Head of caudate nucleus (tissue), 42 donors: ENCODE measurements around the gene ACTG1.
A peak's percentile ranks its signal among the peaks of the same experiment; 100 is the strongest.

Source experiments
- DNase-seq, 42 donors: peaks; one replicate each; pipeline versions ENCODE4 v3.0.0 to v3.0.0-alpha.2; 2020 to 2021; ENCODE audit warnings: mixed read lengths in 7 of 42
- intact Hi-C: fragments of 100-400 bp; cut with DNase I; formaldehyde crosslinking; loops from one replicate; pipeline ENCODE4 v1.15.0; 2022

ACTG1 gene

DNA sequence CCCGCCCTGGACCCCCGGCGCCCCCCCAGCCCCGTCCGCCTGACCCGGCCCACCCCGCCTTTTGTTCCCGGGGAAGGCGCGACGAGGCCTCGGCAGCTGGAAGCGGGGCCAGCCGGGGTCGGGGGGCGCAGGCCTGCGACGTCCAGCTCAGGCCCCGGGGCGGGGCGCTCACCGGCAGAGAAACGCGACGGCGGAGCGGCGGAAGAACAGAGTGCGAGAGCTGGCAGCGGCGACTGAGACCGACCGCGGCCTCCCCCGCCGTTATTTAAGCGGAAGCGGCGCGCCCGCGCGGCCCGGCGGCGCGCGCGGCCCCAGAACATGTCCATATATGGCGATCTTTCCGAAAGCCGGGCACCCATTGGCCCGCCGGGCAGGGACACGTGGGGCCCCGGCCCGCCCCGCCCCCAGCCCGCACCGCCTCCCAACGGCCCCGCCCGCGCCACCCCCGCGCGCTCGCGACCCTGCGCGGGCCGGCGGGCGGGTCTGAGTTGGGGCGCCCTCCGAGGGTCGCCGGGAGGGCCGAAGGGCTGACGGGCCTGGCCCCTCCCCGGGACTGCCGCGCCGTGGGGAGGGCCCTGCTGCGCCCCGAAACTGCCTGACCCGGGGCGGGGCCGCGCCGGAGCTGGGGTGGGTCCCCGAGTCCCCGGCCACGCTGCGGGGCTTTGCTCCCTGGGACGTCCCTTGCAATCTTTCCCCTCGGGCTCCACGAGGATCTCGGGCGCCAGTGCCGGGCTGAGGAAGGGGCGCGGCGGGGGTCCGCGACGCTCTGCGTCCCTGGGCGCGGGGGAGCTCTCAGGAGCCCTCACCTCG is at the start of gene ACTG1:
Gene ACTG1 (minus strand): TSS at position 238 of the 810 bp plus-strand sequence. CDS start 445 bp downstream, outside the sequence.
- intact Hi-C loops: loop anchor here (5.0 kb wide), 2 partner anchors 40 to 115 kb away; partner anchors contain the start of genes BAHCC1 and FAAP100
- DNase-seq: peak; percentile 83 to 97 (median 93)

DNA sequence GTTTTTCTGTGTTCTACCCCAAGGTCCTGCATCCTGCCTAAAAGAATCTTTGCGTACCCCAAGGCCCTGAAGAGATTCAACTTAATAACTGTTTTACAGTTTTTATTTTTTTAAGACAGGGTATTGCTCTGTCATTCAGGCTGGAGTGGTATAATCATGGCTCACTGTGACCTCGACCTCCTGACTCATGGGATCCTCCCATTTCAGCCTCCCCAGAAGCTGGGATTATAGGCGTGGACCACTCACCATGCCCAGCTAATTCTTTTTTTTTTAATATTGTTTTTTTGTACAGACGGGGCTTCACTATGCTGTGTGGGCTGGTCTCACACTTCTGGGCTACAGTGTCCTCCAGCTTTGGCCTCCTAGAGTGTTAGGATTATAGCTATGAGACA is 48.9 kb upstream of the ACTG1 start:
- DNase-seq: no peak
- intact Hi-C loops: no loop called here

GRCh38 chr17:81558941-81559806 is 46.6 kb upstream of the ACTG1 start:
- no peak for DNase-seq
- intact Hi-C loops: no loop called here

GRCh38 chr17:81558115-81558468 is 45.5 kb upstream of the ACTG1 start:
- intact Hi-C loops: no loop called here
- no peak for DNase-seq

DNA sequence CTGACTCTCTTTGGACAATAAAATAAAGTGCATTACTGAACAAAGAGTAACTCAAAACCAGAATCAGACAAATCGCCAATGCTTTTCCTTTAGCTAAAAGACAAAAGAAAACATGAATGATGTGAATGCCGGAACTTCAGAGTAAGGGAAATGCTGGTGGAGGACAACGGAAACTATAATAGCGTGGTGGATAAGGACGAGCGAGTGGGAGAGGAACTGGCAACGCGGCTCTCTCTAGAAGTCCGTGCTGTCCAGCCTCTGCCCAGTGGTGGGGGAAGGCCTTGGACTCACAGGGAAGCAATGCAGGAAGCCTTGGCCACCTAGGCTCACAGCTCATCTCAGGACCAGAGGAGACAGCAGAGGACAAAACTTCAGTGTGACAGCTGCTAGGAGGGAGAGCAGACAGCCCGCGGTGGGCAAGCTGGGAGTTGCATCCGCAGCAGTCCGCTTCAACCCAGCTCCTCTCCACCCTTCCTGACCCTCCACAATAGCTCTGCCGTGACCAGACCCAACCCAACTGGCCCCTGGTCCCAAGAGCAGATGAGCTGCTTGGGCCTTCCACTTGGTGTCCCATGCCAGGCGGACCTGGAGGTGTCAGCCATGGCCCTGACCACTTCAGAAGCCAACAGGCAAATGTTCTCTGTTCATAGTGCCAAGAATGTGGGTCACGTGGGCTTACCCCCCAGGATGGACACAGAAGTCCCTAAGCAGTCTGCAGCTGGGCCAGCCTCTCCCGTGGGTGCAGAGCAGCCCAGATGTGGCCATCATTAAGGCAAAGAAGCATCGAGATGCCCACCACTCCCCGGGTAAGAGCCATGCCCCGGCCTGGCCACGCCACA is 44.9 kb upstream of the ACTG1 start:
- no peak for DNase-seq
- intact Hi-C loops: no loop called here

- DNase-seq: no peak
- intact Hi-C loops: no loop called here
Measured at GRCh38 chr17:81556863-81557262, 44.3 kb upstream of the ACTG1 start.

DNA sequence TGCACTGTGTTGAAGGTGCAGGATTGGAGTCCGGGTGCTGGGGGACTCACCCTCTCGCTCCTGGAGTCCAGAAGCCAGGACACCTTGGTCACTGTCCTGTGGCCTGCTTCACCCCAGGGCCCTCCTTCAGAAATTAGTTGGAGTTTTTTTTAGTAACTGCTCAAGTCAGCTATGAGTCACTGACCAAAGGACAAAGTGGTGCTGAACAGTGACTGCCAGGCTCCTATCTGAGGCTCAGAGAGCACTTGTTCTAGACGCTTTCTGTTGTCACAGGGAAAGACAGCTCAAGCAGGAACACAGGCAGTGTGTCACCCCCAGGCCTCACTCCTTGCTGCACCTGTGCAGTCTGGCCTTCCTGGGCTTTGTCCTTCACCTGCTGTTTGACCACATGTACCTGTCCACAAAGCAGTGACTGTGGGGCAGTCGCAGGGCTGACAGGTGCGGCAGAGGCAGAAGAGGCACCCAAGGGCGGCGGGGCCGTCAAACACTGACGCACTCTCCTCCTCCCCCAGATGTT is 43.6 kb upstream of the ACTG1 start:
- DNase-seq: no peak
- intact Hi-C loops: no loop called here

- DNase-seq: no peak
- intact Hi-C loops: loop anchor here (5.0 kb wide), 1 partner anchor 41 kb away; the partner anchor contains the start of gene ACTG1
Measured at GRCh38 chr17:81553616-81554181, 41.1 kb upstream of the ACTG1 start.

- DNase-seq: peak in 37 of 42 donors; percentile 14 to 64 (median 43)
- intact Hi-C loops: loop anchor here (5.0 kb wide), 1 partner anchor 41 kb away; the partner anchor contains the start of gene ACTG1
Measured at GRCh38 chr17:81553018-81553615, 40.5 kb upstream of the ACTG1 start.

DNA sequence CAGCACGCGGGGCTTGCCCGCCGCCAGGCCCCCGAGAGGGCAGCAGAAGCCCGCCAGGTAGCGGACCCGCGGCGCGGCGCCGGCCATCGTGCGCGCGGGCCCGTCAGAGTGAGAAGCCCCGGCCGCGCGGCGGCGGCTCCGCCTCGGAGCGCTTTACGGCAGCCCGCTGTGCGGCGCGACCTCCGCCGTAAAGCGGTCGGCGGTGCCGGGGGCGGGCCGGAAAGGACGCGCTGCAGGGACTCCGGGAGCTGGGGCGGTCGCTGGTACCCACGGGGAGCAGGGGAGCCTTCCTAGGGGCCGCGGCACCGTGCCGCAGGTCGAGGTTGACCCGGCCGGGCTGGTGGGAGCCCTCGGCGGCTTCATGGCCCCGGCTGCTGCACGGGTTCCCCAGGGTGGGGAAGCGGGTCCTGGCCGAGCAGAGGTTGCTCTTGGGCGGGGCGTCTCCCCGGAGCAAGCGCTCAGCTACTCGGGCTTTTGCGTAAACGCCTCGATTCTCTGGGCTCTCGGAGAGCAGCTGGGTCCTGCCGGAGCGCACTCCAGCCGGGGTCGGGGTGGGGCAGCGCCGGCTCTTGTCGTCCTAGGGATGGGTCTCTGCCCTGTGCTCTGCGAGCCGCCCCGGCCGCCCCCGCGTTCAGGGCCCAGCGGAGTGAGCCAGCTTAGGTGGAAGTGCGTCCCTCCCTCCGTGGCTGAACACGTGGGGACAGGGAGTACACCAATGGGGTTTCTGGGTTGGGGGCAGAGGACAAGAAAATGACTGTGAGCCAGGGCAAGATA is 39.8 kb upstream of the ACTG1 start, which contains the start of gene FAAP100:
Gene FAAP100 (minus strand): TSS at position 110 of the 774 bp plus-strand sequence. CDS start 23 bp downstream, at position 87.
- intact Hi-C loops: loop anchor here (5.0 kb wide), 1 partner anchor 40 kb away; the partner anchor contains the start of gene ACTG1
- peak; percentile 21 to 89 (median 78) for DNase-seq

DNA sequence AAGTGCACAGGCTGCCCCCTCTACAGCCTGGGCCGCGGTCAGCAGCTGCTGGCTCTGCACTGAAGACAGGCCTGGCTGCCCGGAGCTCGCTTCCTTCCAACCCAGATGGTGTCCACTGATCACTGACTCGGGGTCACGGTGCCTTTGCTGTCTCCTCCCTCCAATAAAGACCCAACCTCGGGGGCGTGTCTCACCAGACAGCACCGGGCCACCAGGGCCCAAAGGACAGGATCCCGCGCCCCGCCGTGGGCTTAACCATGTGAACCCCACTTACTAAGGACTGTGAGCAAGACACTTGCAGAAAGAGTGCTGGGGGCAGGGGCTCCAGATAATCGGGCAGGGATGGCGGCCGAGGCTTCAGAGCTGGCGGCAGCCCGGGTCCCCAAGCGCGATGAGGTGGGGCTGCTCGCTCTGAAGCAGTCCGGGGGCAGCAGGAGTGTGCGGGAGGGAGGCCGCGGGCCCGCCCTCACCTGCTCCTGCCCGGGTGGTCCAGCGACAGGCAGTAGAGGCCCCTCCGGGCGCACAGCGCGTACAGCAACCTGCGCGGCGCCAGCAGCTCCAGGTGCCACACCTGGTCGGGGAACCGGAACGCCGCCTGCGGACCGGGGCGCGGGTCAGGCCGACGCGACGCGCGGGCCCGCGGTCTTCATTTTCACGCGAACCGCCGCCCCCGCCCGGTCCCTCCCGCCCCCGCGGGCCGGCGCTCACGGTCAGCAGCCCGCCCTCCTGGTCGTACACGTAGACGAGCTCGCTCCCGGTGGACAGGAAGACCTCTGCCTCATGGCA is 39.1 kb upstream of the ACTG1 start:
- peak in 3 of 42 donors; percentile 15 to 22 (median 16) for DNase-seq
- intact Hi-C loops: loop anchor here (5.0 kb wide), 1 partner anchor 39 kb away; the partner anchor contains the start of gene ACTG1

GRCh38 chr17:81550830-81551457 is 38.3 kb upstream of the ACTG1 start:
- DNase-seq: no peak

GRCh38 chr17:81550285-81550684 is 37.7 kb upstream of the ACTG1 start:
- intact Hi-C loops: loop anchor here (5.0 kb wide), 1 partner anchor 38 kb away; the partner anchor contains the start of gene ACTG1
- DNase-seq: no peak

More at GRCh38 chr17:81550830-81551457, 38.3 kb upstream of the ACTG1 start:
- intact Hi-C loops: loop anchor here (5.0 kb wide), 1 partner anchor 39 kb away; the partner anchor contains the start of gene ACTG1

GRCh38 chr17:81549826-81550225 is 37.2 kb upstream of the ACTG1 start:
- DNase-seq: no peak

DNA sequence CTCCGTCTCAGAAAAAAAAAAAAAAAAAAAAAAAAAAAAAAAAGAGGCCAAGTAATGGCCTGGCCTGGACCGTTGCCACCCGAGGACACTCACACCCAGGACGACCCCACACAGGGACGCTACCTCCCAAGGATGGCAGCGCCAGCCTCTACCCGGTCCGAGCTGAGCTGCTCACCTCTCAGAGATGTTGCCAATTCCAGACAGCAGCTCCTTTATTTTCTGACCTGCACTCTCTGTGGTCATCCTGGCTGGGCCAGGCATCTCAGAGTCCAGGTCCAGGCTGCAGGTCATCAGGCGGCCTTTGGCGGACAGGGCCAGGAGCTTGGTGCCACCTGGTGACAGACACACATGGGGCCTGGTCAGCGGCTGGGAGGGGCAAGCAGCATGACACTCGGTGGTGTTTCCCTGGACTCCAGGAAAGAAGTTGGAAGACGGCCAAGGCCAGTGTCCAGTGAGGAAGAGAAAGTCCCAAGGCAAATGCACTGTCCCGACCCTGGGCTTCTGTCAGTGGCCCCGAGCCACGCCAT is 36.5 kb upstream of the ACTG1 start:
- intact Hi-C loops: no loop called here
- no peak for DNase-seq

More at GRCh38 chr17:81549826-81550225, 37.2 kb upstream of the ACTG1 start:
- intact Hi-C loops: loop anchor here (5.0 kb wide), 1 partner anchor 38 kb away; the partner anchor contains the start of gene ACTG1
